Measurements from ENCODE around the gene ZRSR2.

DNA sequence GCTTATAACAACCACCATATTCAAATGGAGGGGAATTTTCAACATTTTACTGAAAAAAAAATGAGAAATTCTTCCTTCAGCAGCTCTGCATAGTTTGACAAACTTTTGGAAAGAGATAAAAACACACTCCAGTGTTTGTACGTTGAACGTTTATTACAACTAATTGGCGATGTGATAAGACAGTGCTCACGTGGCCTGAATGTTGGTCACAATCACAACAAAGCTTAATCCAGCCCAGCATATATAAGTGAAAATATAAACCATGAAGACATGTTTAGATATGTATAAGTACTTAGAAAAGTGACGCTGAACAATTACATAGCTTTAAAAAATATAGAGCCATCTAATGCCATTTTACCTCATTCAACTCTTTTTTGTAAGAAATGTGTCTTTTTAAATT lies 35.7 kb downstream of the ZRSR2 start:
- TF ChIP-seq EZH2 (IDR thresholded peaks at IDR 0.05; ENCODE audit: borderline replicate concordance, low read length): no peak
- TF ChIP-seq, protein P1, sequence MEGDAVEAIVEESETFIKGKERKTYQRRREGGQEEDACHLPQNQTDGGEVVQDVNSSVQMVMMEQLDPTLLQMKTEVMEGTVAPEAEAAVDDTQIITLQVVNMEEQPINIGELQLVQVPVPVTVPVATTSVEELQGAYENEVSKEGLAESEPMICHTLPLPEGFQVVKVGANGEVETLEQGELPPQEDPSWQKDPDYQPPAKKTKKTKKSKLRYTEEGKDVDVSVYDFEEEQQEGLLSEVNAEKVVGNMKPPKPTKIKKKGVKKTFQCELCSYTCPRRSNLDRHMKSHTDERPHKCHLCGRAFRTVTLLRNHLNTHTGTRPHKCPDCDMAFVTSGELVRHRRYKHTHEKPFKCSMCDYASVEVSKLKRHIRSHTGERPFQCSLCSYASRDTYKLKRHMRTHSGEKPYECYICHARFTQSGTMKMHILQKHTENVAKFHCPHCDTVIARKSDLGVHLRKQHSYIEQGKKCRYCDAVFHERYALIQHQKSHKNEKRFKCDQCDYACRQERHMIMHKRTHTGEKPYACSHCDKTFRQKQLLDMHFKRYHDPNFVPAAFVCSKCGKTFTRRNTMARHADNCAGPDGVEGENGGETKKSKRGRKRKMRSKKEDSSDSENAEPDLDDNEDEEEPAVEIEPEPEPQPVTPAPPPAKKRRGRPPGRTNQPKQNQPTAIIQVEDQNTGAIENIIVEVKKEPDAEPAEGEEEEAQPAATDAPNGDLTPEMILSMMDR (conservative IDR thresholded peaks at IDR 0.05 in 1 of 2, IDR thresholded peaks at IDR 0.05 in 1 of 2; ENCODE audit: extremely low read depth in 1 of 2, insufficient read depth in 1 of 2, low read depth in 1 of 2, low read length in 2 of 2): no peak

Measured in mammary epithelial cell (primary cell).